CMK (cell line): ENCODE data around the gene KIF5A.

ENCODE experiments used
- DNase-seq: peaks from one replicate; pipeline ENCODE4 v3.0.0-alpha.2; 2010; ENCODE audit warnings: low read depth

The KIF5A gene

GRCh38 chr12:57520053-57520818 is 29.6 kb upstream of the KIF5A start, which contains the start of gene DDIT3:
TSS of gene DDIT3 (minus strand) at chr12:57520514. CDS start at chr12:57517406, 3,108 bp downstream.
- peak; percentile 92 for DNase-seq

DNA sequence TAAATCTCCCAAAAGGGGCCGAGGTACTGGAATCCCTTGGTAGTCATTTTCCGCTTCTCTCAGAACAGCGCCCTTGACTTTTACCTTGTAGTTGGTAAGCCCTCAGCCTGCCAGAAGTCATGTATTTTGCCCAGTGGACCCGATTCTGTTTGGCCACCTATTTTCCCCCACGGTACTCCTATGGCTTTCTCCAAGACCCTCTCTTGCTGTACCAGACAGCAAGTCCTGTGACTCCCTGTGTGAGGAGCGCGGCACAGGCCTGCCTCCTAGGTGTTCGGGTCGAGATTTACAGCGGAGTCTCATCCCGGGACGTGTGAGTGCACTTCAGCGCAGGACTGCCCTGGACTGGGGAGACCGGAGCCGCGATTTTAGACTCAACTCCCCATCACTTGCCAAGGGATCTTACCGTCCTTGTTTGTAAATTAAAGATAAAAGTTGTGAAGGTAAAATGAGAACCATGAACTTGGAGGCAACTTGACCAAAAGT is 28.3 kb upstream of the KIF5A start:
- no peak for DNase-seq

- peak; percentile 88 for DNase-seq
These were observed 27.6 kb upstream of the KIF5A start, which contains the start of gene MBD6 for GRCh38 chr12:57522011-57522886. TSS of gene MBD6 (plus strand) at chr12:57522824. CDS start at chr12:57524304, 1,480 bp downstream.

GRCh38 chr12:57522887-57523705 is 26.7 kb upstream of the KIF5A start:
- DNase-seq, result peak; percentile 74

- DNase-seq, result no peak
These were observed 25.9 kb upstream of the KIF5A start for GRCh38 chr12:57523706-57524614.

DNA sequence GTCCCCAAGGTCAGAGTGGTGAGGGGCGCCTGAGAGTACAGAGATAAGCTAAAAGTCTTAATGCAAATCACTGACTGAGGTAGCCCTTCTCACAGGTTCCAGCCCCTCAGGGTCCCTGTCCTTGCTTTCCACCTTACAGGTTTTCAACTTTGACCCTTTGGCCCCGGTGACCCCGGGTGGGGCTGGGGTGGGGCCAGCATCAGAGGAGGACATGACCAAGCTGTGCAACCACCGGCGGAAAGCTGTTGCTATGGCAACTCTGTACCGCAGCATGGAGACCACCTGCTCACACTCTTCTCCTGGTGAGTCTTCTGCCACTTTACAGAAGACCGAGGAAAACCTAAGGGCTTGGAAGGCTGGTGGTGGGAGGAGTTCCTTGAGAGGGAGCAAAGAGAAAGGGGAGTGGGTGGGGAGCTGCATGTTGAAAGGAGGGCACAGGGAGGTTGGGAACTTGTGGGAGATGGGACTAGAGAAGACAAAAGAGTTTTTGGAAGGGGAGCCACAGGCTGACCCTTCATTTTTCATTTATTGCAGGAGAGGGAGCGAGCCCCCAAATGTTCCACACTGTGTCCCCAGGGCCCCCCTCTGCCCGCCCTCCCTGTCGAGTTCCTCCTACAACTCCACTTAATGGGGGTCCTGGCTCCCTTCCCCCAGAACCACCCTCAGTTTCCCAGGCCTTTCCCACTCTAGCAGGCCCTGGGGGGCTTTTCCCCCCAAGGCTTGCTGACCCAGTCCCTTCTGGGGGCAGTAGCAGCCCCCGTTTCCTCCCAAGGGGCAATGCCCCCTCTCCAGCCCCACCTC is 24.8 kb upstream of the KIF5A start:
- DNase-seq, result no peak

DNA sequence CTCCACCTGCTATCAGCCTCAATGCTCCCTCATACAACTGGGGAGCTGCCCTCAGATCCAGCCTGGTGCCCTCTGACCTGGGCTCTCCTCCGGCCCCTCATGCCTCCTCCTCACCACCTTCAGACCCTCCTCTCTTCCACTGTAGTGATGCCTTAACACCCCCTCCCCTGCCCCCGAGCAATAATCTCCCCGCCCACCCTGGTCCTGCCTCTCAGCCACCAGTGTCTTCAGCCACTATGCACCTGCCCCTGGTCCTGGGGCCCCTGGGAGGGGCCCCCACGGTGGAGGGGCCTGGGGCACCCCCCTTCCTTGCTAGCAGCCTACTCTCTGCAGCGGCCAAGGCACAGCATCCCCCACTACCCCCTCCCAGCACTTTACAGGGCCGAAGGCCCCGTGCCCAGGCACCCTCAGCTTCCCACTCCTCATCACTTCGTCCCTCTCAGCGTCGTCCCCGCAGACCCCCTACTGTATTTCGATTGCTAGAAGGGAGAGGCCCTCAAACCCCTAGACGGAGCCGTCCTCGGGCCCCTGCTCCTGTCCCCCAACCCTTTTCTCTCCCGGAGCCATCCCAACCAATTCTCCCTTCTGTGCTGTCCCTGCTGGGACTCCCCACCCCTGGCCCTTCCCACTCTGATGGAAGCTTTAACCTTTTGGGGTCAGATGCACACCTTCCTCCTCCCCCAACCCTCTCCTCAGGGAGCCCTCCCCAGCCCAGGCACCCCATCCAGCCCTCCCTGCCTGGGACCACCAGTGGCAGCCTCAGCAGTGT is 24.0 kb upstream of the KIF5A start:
- DNase-seq, result no peak

- no peak for DNase-seq
These were observed 23.2 kb upstream of the KIF5A start for GRCh38 chr12:57526477-57527126.

DNA sequence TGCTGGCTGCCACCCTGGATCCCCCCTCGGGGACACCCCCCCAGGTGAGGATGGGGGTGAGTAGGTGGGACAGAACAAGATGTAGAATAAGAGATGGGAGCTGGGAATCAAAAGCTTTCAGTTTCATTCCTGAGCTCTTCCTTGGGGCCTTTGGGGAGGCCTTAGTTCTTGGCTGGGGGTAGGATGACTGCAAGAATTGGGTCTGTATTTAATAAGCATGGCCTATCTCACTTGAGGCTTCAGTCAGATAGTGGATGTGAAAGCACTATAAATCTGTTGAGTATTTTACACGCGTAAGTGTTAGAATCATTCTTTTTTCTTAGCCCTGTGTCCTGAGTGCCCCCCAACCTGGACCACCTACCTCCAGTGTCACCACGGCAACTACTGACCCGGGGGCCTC is 22.7 kb upstream of the KIF5A start:
- DNase-seq, result no peak

DNA sequence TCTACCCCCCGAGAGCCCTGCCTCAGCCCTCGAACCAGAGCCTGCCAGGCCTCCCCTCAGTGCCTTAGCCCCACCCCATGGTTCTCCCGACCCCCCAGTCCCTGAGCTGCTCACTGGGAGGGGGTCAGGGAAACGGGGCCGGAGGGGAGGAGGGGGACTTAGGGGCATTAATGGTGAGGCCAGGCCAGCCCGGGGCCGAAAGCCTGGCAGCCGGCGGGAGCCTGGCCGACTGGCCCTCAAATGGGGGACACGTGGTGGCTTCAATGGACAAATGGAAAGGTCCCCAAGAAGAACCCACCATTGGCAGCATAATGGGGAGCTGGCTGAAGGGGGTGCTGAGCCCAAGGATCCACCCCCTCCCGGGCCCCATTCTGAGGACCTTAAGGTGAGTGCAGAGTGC is 21.7 kb upstream of the KIF5A start:
- no peak for DNase-seq

- no peak for DNase-seq
These were observed 20.9 kb upstream of the KIF5A start for GRCh38 chr12:57528831-57529555.

GRCh38 chr12:57529831-57530230 is 20.0 kb upstream of the KIF5A start:
- DNase-seq, result no peak

GRCh38 chr12:57530396-57531142 is 19.3 kb upstream of the KIF5A start:
- no peak for DNase-seq

GRCh38 chr12:57531836-57532235 is 18.0 kb upstream of the KIF5A start:
- no peak for DNase-seq

DNA sequence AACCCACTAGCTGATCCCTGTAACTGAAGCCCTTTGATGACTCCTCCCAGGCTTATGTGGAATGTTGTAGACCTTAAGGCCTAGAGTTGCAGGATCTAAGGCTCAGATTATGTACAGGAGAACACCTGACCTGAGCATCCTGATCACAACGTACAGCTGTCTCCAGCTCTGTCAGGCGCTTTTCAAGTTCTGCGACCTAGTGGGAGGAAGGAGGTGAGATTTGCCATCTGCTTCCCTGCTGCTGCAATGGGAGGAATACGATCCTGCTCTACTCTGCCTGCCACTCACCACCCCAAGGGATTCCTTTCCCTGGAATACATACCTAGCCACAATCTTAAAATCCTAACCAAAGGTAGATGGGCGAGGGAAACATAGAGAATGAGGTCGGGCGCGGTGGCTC is 16.7 kb upstream of the KIF5A start:
- DNase-seq, result no peak

GRCh38 chr12:57534250-57534649 is 15.6 kb upstream of the KIF5A start:
- DNase-seq, result no peak

GRCh38 chr12:57534991-57535543 is 14.8 kb upstream of the KIF5A start:
- DNase-seq, result no peak
